Amygdala (tissue), 56 donors: ENCODE measurements around the gene HINFP.

ENCODE experiments used
- DNase-seq, 56 donors: peaks; one replicate each; lab custom pipeline; 2025; lab: John Stamatoyannopoulos, UW

Gene HINFP, protein sequence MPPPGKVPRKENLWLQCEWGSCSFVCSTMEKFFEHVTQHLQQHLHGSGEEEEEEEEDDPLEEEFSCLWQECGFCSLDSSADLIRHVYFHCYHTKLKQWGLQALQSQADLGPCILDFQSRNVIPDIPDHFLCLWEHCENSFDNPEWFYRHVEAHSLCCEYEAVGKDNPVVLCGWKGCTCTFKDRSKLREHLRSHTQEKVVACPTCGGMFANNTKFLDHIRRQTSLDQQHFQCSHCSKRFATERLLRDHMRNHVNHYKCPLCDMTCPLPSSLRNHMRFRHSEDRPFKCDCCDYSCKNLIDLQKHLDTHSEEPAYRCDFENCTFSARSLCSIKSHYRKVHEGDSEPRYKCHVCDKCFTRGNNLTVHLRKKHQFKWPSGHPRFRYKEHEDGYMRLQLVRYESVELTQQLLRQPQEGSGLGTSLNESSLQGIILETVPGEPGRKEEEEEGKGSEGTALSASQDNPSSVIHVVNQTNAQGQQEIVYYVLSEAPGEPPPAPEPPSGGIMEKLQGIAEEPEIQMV

DNA sequence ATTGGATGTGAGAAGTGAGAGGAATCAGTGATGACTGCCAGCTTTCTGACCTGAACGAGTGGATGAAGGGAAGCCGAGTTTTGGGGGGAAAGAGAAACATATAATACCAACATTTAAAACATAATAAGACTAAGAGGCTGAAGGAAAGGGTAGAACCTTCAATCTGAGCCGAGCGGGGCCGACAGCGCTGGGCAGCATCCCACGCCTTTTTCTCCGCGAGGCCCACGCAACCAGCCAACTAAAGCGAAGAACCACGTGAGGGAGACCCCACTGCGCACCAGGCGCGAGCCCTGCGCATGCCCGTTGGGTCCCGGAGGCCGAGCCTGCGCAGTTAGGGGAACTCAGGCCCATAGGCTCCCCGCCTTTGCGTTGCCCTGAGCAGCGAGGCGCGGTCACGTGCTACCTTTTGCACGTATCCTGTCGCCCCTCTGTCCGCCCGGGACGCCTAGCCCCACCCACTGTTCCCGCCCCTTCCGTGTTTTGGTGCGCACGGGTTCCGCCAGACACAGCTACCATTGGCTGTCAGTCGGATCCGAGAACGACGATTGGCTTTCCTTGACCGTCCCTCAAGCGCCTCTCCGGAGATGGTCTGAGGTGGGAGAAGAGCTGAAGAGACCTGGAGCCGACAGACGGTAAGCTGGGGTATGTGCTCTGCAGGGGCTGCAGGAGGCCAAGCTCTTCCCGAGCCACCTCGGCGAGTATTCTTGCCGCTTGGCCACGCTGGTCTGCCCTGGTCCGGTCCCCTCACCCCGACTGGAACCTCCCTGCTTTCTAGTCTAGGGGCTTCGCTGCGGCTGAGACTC, at the start of gene HINFP:
HINFP (plus strand) TSS at position 573 of the 803 bp plus-strand sequence. CDS start 5,365 bp downstream, outside the sequence.
- DNase-seq = peak; percentile 95 to 100 (median 99)

GRCh38 chr11:119077839-119078238, 43.5 kb upstream of the HINFP start:
- no peak for DNase-seq

DNA sequence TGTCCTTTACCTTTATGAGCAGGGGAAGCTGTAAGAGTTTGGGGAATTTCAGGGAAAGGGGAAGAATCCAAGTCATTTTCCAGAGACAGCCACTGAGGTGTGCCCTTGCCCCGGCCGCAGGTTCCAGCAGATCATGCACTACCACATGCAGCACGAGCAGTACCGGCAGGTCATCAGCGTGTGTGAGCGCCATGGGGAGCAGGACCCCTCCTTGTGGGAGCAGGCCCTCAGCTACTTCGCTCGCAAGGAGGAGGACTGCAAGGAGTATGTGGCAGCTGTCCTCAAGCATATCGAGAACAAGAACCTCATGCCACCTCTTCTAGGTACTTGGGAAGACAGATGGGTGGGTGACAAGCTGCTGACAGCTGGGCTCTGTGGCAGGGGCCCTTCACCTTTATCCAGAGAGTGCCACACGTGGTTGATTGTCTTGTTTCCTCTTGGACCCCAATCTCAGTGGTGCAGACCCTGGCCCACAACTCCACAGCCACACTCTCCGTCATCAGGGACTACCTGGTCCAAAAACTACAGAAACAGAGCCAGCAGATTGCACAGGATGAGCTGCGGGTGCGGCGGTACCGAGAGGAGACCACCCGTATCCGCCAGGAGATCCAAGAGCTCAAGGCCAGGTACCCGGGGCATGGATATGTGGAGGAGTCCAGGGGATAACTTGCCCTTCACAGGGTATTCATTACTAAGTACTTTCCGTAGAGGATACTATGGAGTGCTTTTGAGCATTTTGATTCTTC, 42.5 kb upstream of the HINFP start:
- no peak for DNase-seq

GRCh38 chr11:119081682-119082260, 39.6 kb upstream of the HINFP start:
- peak in 37 of 56 donors; percentile 10 to 82 (median 37) for DNase-seq

DNA sequence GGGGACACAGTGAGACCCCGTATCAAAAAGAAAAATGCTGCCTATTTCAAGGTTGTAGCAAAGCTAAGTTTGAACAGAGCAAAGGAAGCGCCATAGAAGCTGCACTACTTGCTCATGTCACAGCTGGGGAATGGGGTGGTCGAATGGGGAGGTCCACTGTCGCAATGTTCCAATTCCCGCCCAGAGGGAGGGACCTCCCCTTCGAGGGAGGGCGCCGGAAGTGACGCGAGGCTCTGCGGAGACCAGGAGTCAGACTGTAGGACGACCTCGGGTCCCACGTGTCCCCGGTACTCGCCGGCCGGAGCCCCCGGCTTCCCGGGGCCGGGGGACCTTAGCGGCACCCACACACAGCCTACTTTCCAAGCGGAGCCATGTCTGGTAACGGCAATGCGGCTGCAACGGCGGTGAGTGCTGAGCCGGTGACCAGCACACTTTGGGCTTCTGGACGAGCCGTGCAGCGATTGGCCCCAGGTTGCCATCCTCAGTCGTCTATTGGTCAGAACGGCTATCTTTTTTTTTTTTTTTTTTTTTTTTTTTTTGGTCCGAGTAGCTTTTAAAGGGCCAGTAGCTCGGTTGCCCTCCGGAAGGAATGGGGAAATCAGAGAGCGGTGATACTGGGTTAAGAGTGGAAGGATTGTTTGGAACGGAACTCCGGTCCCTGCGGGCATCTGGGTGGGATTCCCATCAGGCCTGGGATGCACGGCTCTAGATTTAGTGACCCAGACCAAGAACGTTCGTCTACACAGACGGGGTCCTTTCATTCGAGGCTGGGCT, 36.5 kb upstream of the HINFP start, which contains the start of gene HMBS:
HMBS (plus strand) TSS at position 219 of the 774 bp plus-strand sequence; CDS start at position 372, 153 bp downstream.
- peak; percentile 65 to 98 (median 92) for DNase-seq

DNA sequence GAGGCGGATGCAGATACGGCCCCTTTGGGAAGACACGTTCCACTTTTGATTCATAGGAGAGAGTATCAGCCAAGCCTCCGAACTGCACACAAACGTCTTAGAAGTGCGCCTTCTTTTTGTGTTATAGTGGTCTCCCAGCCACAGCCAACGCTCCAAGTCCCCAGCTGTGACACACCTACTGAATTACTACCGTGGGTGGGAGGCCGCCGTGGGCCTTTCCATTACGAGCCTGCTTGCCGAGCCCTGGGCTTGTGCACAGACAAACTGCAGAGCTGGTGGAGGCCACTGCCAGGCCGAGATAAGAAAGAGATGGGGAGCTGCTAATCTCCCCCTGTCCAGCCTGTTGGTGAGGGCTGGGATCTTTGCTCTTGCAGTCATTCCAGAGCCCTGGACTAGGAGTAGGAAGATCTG, 35.9 kb upstream of the HINFP start:
- peak in 3 of 56 donors; percentile 23 to 53 (median 34) for DNase-seq

DNA sequence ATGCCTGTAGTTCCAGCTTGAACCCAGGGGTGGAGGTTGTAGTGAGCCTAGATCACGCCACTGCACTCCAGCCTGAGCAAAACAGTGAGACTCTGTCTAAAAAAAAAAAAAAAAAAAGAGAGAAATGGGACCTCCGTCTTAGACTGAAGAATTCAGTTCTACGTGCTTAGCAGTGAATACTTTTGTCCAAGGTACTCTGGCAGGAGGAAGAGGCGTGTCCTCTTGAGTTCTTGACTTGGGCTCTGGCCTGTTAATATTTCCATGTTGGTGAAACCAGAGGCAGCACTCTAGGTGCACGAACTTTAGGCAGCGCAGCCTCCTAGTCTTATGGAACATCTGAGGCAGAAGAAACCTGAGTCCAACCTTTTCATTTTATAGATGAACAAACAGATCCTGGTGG, 34.3 kb upstream of the HINFP start:
- no peak for DNase-seq

DNA sequence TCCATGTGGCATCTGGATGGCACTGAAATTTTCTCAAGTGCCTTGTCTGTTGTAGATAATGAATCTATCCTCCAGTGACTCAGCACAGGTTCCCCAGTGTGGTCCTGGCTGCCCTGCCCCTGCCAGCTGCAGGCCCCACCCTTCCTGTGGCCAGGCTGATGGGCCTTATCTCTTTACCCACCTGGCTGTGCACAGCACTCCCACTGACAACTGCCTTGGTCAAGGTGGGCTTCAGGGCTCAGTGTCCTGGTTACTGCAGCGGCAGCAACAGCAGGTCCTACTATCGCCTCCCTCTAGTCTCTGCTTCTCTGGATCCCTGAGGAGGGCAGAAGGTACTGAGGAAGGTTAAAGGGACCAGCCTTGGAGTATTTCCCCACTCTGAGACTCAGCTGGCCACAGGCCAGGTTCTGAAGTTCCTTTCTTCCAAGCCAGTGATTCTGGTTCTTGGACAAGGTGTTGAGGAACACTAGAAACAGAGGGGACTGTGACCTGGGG, 33.6 kb upstream of the HINFP start:
- DNase-seq = no peak

- DNase-seq = no peak
Measured at GRCh38 chr11:119088406-119088805, 33.0 kb upstream of the HINFP start.

GRCh38 chr11:119089319-119089718, 32.1 kb upstream of the HINFP start:
- DNase-seq = no peak

DNA sequence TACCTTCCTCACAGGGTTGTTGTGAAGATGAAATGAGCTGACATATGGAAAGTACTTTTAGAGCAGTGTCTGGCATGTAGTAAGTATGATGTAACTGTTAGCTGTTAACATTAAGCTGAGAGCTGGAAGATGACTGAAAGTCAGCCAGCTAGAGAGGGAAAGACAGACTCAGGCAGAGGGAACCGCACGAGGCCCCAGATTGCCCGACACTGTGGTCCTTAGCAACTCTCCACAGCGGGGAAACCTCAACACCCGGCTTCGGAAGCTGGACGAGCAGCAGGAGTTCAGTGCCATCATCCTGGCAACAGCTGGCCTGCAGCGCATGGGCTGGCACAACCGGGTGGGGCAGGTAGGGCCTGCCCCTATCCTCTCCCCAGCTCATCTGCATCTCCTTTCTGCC, 30.2 kb upstream of the HINFP start:
- no peak for DNase-seq

DNA sequence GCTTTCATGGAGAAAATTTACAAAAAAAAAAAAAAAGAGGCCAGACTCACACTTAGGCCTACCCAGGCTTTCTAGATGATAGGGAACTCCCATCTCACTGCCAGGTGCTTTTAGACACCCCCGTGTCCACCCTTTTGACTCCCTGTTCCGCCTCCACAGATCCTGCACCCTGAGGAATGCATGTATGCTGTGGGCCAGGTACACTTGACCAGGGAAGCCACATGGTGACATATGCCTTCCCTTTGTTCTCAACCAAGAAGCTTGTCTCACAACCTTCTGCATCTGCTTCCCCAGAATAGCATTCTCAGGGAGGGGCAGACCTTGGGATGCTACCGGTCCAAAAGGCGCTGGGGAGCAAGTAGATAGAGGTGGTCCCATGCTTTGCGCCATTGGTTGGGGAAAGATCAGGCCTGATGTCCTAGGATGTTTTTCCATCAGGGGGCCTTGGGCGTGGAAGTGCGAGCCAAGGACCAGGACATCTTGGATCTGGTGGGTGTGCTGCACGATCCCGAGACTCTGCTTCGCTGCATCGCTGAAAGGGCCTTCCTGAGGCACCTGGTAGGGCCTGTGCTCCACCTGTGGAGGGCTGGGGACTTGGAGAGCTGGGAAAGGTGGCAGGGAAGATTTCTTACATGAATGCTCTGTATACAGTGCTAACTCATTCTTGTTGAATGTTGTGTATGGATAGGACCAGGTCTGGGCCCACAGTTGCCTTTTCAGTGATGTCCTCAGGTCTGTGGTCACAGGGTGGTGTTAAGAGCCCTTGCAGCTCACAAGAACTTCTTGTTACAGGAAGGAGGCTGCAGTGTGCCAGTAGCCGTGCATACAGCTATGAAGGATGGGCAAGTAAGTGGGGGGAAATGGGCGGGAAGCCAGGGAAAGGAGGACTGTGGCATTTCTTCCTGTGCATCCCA, 29.2 kb upstream of the HINFP start:
- DNase-seq = no peak

- DNase-seq = peak in 6 of 56 donors; percentile 6 to 37 (median 20)
Measured at GRCh38 chr11:119092880-119093842, 28.2 kb upstream of the HINFP start.

- DNase-seq = peak in 8 of 56 donors; percentile 18 to 60 (median 46)
Measured at GRCh38 chr11:119093942-119094815, 27.2 kb upstream of the HINFP start.

DNA sequence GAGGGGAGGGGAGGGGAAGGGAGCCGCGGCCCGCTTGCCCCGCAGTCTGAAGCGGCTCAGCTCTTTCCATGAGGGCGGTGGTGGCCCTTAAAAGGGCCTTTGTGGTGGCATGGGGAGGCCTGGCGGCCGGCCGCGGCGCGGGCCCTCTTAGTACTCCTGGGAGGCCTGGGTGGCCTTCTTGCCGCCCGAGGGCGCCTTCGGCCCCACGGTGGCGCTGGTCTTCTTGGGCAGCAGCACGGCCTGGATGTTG, 26.6 kb upstream of the HINFP start:
- peak in 38 of 56 donors; percentile 38 to 87 (median 72) for DNase-seq
